HEK293 (cell line): ENCODE data around the gene SYNJ2.
A peak's percentile ranks its signal among the peaks of the same experiment; 100 is the strongest.

Experiments used
- CTCF ChIA-PET: fragments of 350-600 bp; formaldehyde crosslinking; extraction: SDS; loops from one replicate; lab custom pipeline; 2021; ENCODE audit warnings: antibody characterized with exemption; lab: Yijun Ruan, JAX
- POLR2A ChIA-PET: fragments of 300-600 bp; formaldehyde crosslinking; extraction: SDS; loops from one replicate; lab custom pipeline; 2020; ENCODE audit warnings: antibody characterized with exemption, inconsistent platforms; lab: Yijun Ruan, JAX
- H3K27ac ChIP-seq: fragments of 200-500 bp; sonication (Bioruptor generic); 2 replicates; pipeline ENCODE4 v1.5.1; 2014; ENCODE audit warnings: low read depth, low read length, control low read depth, inconsistent platforms; ENCODE audit errors: extremely low read depth
- H3K36me3 ChIP-seq, 2 experiments: fragments of 200-500 bp in 1 of 2; sonication (Bioruptor generic) in 1 of 2; 1 replicate in 1 of 2; 2 replicates in 1 of 2; pipeline ENCODE4 v1.5.1; 2014 to 2017; ENCODE audit warnings: inconsistent platforms in 2 of 2, low read length in 2 of 2; ENCODE audit not compliant: control insufficient read depth in 2 of 2, insufficient read depth in 1 of 2
- H3K4me1 ChIP-seq: fragments of 200-500 bp; sonication (Bioruptor generic); 2 replicates; pipeline ENCODE4 v1.5.1; 2014; ENCODE audit warnings: mild to moderate bottlenecking, low read length, inconsistent platforms; ENCODE audit not compliant: control insufficient read depth, insufficient read depth
- H3K4me3 ChIP-seq: 2 replicates; pipeline ENCODE4 v1.5.1; 2011; ENCODE audit warnings: low read depth, mild to moderate bottlenecking, control low read depth, low read length, moderate library complexity
- H3K9me3 ChIP-seq: fragments of 200-500 bp; sonication (Bioruptor generic); 2 replicates; pipeline ENCODE4 v1.5.1; 2014; ENCODE audit warnings: low read depth, low read length, inconsistent platforms; ENCODE audit not compliant: control insufficient read depth, insufficient read depth
- EGR2 ChIP-seq: fragments of 450-650 bp; formaldehyde crosslinking; IDR thresholded peaks from 2 replicates; pipeline ENCODE4 v1.5.1; 2016; ENCODE audit warnings: low read depth, missing biosample characterization, missing genetic modification characterization
- GLIS2 ChIP-seq: fragments of 450-650 bp; formaldehyde crosslinking; IDR thresholded peaks from 2 replicates; pipeline ENCODE4 v1.5.1; 2016; ENCODE audit warnings: missing biosample characterization, missing genetic modification characterization
- HOXC10 ChIP-seq: sonication (generic); formaldehyde crosslinking; IDR thresholded peaks from 2 replicates; pipeline ENCODE4 v1.8.1; 2023; ENCODE audit warnings: mild to moderate bottlenecking, missing genetic modification reagents
- INSM2 ChIP-seq: fragments of 450-650 bp; formaldehyde crosslinking; IDR thresholded peaks from 2 replicates; pipeline ENCODE4 v1.5.1; 2016; ENCODE audit warnings: missing biosample characterization, missing genetic modification characterization
- KLF8 ChIP-seq: fragments of 450-650 bp; formaldehyde crosslinking; IDR thresholded peaks from 2 replicates; pipeline ENCODE4 v1.5.1; 2016; ENCODE audit warnings: missing biosample characterization, missing genetic modification characterization
- MEIS1 ChIP-seq: sonication (generic); formaldehyde crosslinking; IDR thresholded peaks from 2 replicates; pipeline ENCODE4 v1.8.1; 2022; ENCODE audit warnings: missing genetic modification reagents, mild to moderate bottlenecking, borderline replicate concordance
- RBAK ChIP-seq: fragments of 450-650 bp; formaldehyde crosslinking; IDR thresholded peaks from 2 replicates; pipeline ENCODE4 v1.5.1; 2016; ENCODE audit warnings: missing biosample characterization, missing genetic modification characterization
- REPIN1 ChIP-seq: fragments of 450-650 bp; formaldehyde crosslinking; IDR thresholded peaks from 2 replicates; pipeline ENCODE4 v1.5.1; 2017; ENCODE audit warnings: missing biosample characterization, missing genetic modification characterization, low read depth
- SCRT2 ChIP-seq: fragments of 450-650 bp; formaldehyde crosslinking; IDR thresholded peaks from 2 replicates; pipeline ENCODE4 v1.5.1; 2016; ENCODE audit warnings: missing biosample characterization, missing genetic modification characterization
- YY2 ChIP-seq: fragments of 450-650 bp; formaldehyde crosslinking; IDR thresholded peaks from 2 replicates; pipeline ENCODE4 v1.5.1; 2016; ENCODE audit warnings: missing biosample characterization, missing genetic modification characterization
- ZBTB44 ChIP-seq: fragments of 450-650 bp; IDR thresholded peaks from 2 replicates; pipeline ENCODE4 v1.5.1; 2018; ENCODE audit warnings: missing biosample characterization, mild to moderate bottlenecking, missing genetic modification characterization
- ZBTB48 ChIP-seq: fragments of 450-650 bp; formaldehyde crosslinking; IDR thresholded peaks from 2 replicates; pipeline ENCODE4 v1.5.1; 2016; ENCODE audit warnings: missing biosample characterization, missing genetic modification characterization
- ZEB2 ChIP-seq: fragments of 450-650 bp; formaldehyde crosslinking; IDR thresholded peaks from 2 replicates; pipeline ENCODE4 v1.5.1; 2016; ENCODE audit warnings: missing biosample characterization, missing genetic modification characterization
- ZNF133 ChIP-seq: fragments of 450-650 bp; formaldehyde crosslinking; IDR thresholded peaks from 2 replicates; pipeline ENCODE4 v1.5.1; 2016; ENCODE audit warnings: missing biosample characterization, missing genetic modification characterization
- ZNF146 ChIP-seq: fragments of 450-650 bp; formaldehyde crosslinking; IDR thresholded peaks from 2 replicates; pipeline ENCODE4 v1.5.1; 2016; ENCODE audit warnings: missing biosample characterization, missing genetic modification characterization
- ZNF175 ChIP-seq: fragments of 450-650 bp; formaldehyde crosslinking; IDR thresholded peaks from 2 replicates; pipeline ENCODE4 v1.5.1; 2016; ENCODE audit warnings: missing biosample characterization, missing genetic modification characterization
- ZNF2 ChIP-seq: fragments of 450-650 bp; formaldehyde crosslinking; IDR thresholded peaks from 2 replicates; pipeline ENCODE4 v1.5.1; 2016; ENCODE audit warnings: missing biosample characterization, missing genetic modification characterization
- ZNF248 ChIP-seq: fragments of 450-650 bp; formaldehyde crosslinking; IDR thresholded peaks from 2 replicates; pipeline ENCODE4 v1.5.1; 2017; ENCODE audit warnings: missing biosample characterization, missing genetic modification characterization
- ZNF473 ChIP-seq: fragments of 450-650 bp; formaldehyde crosslinking; IDR thresholded peaks from 2 replicates; pipeline ENCODE4 v1.5.1; 2017; ENCODE audit warnings: missing biosample characterization, missing genetic modification characterization
- ZNF529 ChIP-seq: fragments of 450-650 bp; formaldehyde crosslinking; IDR thresholded peaks from 2 replicates; pipeline ENCODE4 v1.5.1; 2017; ENCODE audit warnings: missing genetic modification characterization, missing biosample characterization; ENCODE audit not compliant: insufficient replicate concordance
- ZNF555 ChIP-seq: fragments of 450-650 bp; formaldehyde crosslinking; conservative IDR thresholded peaks from 2 replicates; pipeline ENCODE4 v1.5.1; 2017; ENCODE audit warnings: missing biosample characterization, mild to moderate bottlenecking, missing genetic modification characterization, inconsistent platforms
- ZNF621 ChIP-seq: fragments of 450-650 bp; formaldehyde crosslinking; IDR thresholded peaks from 2 replicates; pipeline ENCODE4 v1.5.1; 2017; ENCODE audit warnings: missing biosample characterization, missing genetic modification characterization
- ZNF626 ChIP-seq: fragments of 450-650 bp; sonication (Bioruptor Pico); formaldehyde crosslinking; IDR thresholded peaks from 2 replicates; pipeline ENCODE4 v1.5.1; 2018; ENCODE audit warnings: missing biosample characterization, missing genetic modification characterization, inconsistent platforms
- ZNF768 ChIP-seq: fragments of 450-650 bp; formaldehyde crosslinking; IDR thresholded peaks from 2 replicates; pipeline ENCODE4 v1.5.1; 2018; ENCODE audit warnings: missing biosample characterization, mild to moderate bottlenecking, missing genetic modification characterization
- ZNF785 ChIP-seq: fragments of 450-650 bp; formaldehyde crosslinking; IDR thresholded peaks from 2 replicates; pipeline ENCODE4 v1.5.1; 2016; ENCODE audit warnings: missing biosample characterization, missing genetic modification characterization
- ZSCAN16 ChIP-seq: fragments of 450-650 bp; formaldehyde crosslinking; IDR thresholded peaks from 2 replicates; pipeline ENCODE4 v1.5.1; 2016; ENCODE audit warnings: missing biosample characterization, missing genetic modification characterization
- TF ChIP-seq, protein P1 (sequence below): fragments of 450-650 bp; formaldehyde crosslinking; IDR thresholded peaks from 2 replicates; pipeline ENCODE4 v1.5.1; 2016; ENCODE audit warnings: missing biosample characterization, missing genetic modification characterization
- TF ChIP-seq, protein P2 (sequence below): fragments of 450-650 bp; formaldehyde crosslinking; IDR thresholded peaks from 2 replicates; pipeline ENCODE4 v1.5.1; 2016; ENCODE audit warnings: missing biosample characterization, missing genetic modification characterization
- TF ChIP-seq, protein P3 (sequence below): fragments of 450-650 bp; formaldehyde crosslinking; IDR thresholded peaks from 2 replicates; pipeline ENCODE4 v1.5.1; 2016; ENCODE audit warnings: missing biosample characterization, missing genetic modification characterization

The SYNJ2 gene

DNA sequence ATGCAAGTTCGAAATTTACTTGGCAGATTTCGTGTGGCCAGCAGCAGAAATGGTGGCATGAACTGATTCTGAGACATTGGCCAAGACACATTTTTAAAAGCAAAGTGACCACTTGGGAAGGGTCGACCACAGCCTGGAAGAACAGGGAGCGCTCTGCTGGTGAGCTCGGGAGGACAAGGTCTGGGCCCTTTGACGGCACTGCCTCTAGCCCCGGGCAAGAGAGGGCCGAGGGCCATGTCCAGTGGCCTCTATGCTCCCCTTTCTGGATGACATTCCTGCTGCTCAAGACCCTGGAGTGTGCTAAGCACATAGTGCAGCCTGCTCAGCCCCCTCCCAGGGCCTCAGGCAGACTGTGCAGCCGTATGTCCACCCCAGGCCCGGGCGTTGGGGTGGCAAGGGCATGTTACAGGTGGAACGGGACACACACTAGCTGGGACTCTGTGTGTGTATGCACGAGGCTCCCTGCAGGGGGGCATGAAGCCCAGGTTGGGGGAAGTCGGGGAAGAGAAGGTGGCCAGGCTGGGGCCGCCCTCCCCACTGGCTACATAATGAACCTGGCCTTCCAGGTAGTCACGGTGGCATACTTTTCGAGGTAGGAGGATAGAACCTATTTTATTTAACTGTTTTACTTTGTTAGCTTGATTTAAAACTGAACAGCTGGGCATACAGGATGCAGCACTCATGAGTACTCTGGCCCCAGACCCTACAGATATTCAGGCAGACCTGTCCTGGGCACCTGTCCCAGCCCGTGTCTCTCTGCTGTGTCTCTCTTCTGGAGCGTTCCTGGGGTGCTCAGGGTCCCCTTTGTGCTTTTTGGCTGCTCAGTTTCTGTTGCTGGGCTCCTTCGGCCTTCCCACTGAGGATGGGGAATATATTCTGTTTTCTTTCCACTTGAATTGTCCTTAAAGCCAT lies 6.4 kb downstream of the SYNJ2 start:
- Histone ChIP-seq H3K4me1 (peaks cover 25% of the 10 kb centered on the region), H3K4me3 (no peak overlapping the region), H3K9me3 (no peaks in the 10 kb centered on the region), H3K27ac (no peak overlapping the region), H3K36me3 (no peaks in the 10 kb centered on the region)
- TF ChIP-seq ZSCAN16 (tag by site-specific recombination) (no peak), RBAK (tag by site-specific recombination) (no peak), ZNF768 (tag by site-specific recombination) (no peak), ZBTB44 (tag by site-specific recombination) (no peak), ZNF248 (tag by site-specific recombination) (no peak), ZNF133 (tag by site-specific recombination) (no peak), ZNF621 (tag by site-specific recombination) (no peak), ZNF555 (tag by site-specific recombination) (no peak), SCRT2 (tag by site-specific recombination) (peak; percentile 36; the same call in 1 of the 2 replicates), ZBTB48 (tag by site-specific recombination) (0 out of 2 replicates have a peak, but pooled peaks have one; percentile 42), REPIN1 (tag by site-specific recombination) (no peak), ZNF529 (tag by site-specific recombination) (no peak), ZNF2 (tag by site-specific recombination) (no peak), ZEB2 (tag by site-specific recombination) (no peak), YY2 (tag by site-specific recombination) (no peak), GLIS2 (tag by site-specific recombination) (0 out of 2 replicates have a peak, but pooled peaks have one; percentile 15), INSM2 (tag by site-specific recombination) (no peak), HOXC10 (CRISPR knock-in tag) (no peak)
- TF ChIP-seq, protein P1, sequence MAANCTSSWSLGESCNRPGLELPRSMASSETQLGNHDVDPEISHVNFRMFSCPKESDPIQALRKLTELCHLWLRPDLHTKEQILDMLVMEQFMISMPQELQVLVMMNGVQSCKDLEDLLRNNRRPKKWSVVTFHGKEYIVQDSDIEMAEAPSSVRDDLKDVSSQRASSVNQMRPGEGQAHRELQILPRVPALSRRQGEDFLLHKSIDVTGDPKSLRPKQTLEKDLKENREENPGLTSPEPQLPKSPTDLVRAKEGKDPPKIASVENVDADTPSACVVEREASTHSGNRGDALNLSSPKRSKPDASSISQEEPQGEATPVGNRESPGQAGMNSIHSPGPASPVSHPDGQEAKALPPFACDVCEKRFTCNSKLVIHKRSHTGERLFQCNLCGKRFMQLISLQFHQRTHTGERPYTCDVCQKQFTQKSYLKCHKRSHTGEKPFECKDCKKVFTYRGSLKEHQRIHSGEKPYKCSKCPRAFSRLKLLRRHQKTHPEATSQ (tag by site-specific recombination) = no peak
- ChIA-PET CTCF (interaction anchor here (0.7 to 2.0 kb wide), 4 partner anchors 13 to 83 kb away, joined by 3 to 6 read pairs (median 4); no protein-coding TSS in a partner anchor), POLR2A (interaction anchor here (3.1 kb wide), 1 partner anchor 15 kb away, joined by 9 read pairs; no protein-coding TSS in a partner anchor)

DNA sequence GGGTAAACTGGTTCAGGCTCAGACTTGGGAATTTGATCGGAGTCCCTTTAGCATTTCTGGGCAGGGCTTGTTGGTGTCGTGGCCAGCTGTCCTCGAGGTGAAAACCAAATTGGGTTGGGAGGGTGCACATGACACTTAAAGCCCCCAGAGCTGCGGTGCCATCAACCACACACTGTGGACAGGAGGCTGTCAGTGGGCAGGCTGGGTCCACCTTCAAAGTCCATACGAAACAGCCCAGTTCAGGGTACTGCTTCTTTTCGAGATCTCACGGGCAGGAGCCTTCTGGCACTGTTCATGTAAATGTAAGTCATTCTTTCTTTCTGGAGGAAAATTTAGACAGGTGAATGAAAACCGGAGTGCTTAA lies 7.0 kb downstream of the SYNJ2 start:
- Histone ChIP-seq H3K36me3 (no peaks in the 10 kb centered on the region), H3K27ac (no peak overlapping the region), H3K9me3 (no peaks in the 10 kb centered on the region), H3K4me3 (no peak overlapping the region), H3K4me1 (peaks cover 25% of the 10 kb centered on the region)
- POLR2A ChIA-PET = interaction anchor here (1.5 to 3.1 kb wide), 2 partner anchors 12 to 15 kb away, joined by 6 to 9 read pairs; no protein-coding TSS in a partner anchor
- TF ChIP-seq ZNF626 (tag by site-specific recombination) (no peak), KLF8 (tag by site-specific recombination) (no peak), EGR2 (no peak), ZNF785 (tag by site-specific recombination) (no peak), ZNF146 (tag by site-specific recombination) (no peak), MEIS1 (CRISPR knock-in tag) (no peak), ZNF473 (tag by site-specific recombination) (no peak), ZNF175 (tag by site-specific recombination) (no peak)
- TF ChIP-seq, protein P2, sequence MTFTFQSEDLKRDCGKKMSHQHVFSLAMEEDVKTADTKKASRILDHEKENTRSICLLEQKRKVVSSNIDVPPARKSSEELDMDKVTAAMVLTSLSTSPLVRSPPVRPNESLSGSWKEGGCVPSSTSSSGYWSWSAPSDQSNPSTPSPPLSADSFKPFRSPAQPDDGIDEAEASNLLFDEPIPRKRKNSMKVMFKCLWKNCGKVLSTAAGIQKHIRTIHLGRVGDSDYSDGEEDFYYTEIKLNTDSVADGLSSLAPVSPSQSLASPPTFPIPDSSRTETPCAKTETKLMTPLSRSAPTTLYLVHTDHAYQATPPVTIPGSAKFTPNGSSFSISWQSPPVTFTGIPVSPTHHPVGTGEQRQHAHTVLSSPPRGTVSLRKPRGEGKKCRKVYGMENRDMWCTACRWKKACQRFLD (tag by site-specific recombination) = no peak
- TF ChIP-seq, protein P3, sequence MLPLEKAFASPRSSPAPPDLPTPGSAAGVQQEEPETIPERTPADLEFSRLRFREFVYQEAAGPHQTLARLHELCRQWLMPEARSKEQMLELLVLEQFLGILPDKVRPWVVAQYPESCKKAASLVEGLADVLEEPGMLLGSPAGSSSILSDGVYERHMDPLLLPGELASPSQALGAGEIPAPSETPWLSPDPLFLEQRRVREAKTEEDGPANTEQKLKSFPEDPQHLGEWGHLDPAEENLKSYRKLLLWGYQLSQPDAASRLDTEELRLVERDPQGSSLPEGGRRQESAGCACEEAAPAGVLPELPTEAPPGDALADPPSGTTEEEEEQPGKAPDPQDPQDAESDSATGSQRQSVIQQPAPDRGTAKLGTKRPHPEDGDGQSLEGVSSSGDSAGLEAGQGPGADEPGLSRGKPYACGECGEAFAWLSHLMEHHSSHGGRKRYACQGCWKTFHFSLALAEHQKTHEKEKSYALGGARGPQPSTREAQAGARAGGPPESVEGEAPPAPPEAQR (tag by site-specific recombination) = no peak
- CTCF ChIA-PET = interaction anchor here (0.5 to 2.0 kb wide), 5 partner anchors 12 to 83 kb away, joined by 3 to 6 read pairs (median 5); no protein-coding TSS in a partner anchor
